Colonic mucosa (tissue), 4 donors: ENCODE results near the gene PDZRN3. TPM values are rescaled to one million over a fixed set of nuclear protein-coding genes. Genes with fewer than 3 reads are reported as not detected.

Source experiments
- DNase-seq: peaks from one replicate; pipeline ENCODE4 v3.0.0-alpha.2; 2020
- H3K27ac ChIP-seq: fragments of 200-600 bp; one replicate; pipeline ENCODE4 v1.8.0; 2021
- H3K27me3 ChIP-seq: fragments of 200-600 bp; one replicate; pipeline ENCODE4 v1.8.0; 2021
- H3K36me3 ChIP-seq: fragments of 200-600 bp; one replicate; pipeline ENCODE4 v1.8.0; 2021
- H3K4me1 ChIP-seq: fragments of 200-600 bp; one replicate; pipeline ENCODE4 v1.8.0; 2021; ENCODE audit warnings: mild to moderate bottlenecking
- H3K4me3 ChIP-seq: fragments of 200-600 bp; one replicate; pipeline ENCODE4 v1.8.0; 2021
- H3K9ac ChIP-seq, 2 donors: one replicate each; pipeline ENCODE4 v1.7.0; 2013; ENCODE audit warnings: control low read depth in 2 of 2, low read depth in 2 of 2, low read length in 2 of 2
- H3K9me3 ChIP-seq: fragments of 200-600 bp; one replicate; pipeline ENCODE4 v1.8.0; 2021
- intact Hi-C: fragments of 100-400 bp; cut with DNase I; formaldehyde crosslinking; loops from one replicate; pipeline ENCODE4 v1.14.1; 2022
- total RNA-seq, 2 donors: library from RNA; stranded (reverse); fragmentation: NEBNext Ultra II Directional in 1 of 2; extraction: Animal tissue kit (Norgen Biotek cat#: 25700) in 1 of 2; gene quantifications; one replicate each; pipeline ENCODE4 v1.2.1, GENCODE V29; 2021
- TF ChIP-seq, protein P1 (sequence below): fragments of 200-600 bp; IDR thresholded peaks from one replicate; pipeline ENCODE4 v1.8.0; 2022; ENCODE audit warnings: antibody characterized with exemption, mild to moderate bottlenecking
- donor health status: healthy.
- donor health status: DM: no; HTN: no; CAD: no.
- donor health status: DM: no; HTN: no; CAD: no.

PDZRN3 gene
- total RNA-seq, 2 donors from 2014 or later: 13.6 to 19.1 TPM

DNA sequence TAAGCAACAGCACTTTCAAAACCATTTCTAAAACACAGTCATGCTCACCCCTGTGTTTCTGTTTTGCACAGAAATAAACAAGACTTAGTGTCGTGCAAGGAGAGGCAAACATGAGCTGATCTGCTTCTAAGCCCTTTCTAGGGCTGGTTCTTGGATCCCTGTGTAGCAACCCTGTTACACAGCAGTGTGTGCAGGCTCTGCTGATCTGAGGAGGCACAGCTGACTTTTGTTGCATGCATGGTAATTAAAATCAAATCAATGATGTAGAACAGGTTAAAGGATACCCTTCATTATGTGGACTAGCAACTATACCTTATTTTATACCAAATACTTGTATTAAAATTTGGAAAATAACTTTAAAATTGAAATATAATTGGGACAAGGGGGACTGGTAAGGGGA is 234.8 kb downstream of the PDZRN3 start:
- Histone ChIP-seq H3K9ac (no peak overlapping the region), H3K4me1 (no peaks in the 10 kb centered on the region), H3K9me3 (no peaks in the 10 kb centered on the region), H3K36me3 (no peaks in the 10 kb centered on the region), H3K27ac (no peak overlapping the region), H3K4me3 (no peak overlapping the region), H3K27me3 (no peaks in the 10 kb centered on the region)
- DNase-seq: no peak
- TF ChIP-seq, protein P1, sequence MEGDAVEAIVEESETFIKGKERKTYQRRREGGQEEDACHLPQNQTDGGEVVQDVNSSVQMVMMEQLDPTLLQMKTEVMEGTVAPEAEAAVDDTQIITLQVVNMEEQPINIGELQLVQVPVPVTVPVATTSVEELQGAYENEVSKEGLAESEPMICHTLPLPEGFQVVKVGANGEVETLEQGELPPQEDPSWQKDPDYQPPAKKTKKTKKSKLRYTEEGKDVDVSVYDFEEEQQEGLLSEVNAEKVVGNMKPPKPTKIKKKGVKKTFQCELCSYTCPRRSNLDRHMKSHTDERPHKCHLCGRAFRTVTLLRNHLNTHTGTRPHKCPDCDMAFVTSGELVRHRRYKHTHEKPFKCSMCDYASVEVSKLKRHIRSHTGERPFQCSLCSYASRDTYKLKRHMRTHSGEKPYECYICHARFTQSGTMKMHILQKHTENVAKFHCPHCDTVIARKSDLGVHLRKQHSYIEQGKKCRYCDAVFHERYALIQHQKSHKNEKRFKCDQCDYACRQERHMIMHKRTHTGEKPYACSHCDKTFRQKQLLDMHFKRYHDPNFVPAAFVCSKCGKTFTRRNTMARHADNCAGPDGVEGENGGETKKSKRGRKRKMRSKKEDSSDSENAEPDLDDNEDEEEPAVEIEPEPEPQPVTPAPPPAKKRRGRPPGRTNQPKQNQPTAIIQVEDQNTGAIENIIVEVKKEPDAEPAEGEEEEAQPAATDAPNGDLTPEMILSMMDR: no peak
- intact Hi-C loops: no loop called here

DNA sequence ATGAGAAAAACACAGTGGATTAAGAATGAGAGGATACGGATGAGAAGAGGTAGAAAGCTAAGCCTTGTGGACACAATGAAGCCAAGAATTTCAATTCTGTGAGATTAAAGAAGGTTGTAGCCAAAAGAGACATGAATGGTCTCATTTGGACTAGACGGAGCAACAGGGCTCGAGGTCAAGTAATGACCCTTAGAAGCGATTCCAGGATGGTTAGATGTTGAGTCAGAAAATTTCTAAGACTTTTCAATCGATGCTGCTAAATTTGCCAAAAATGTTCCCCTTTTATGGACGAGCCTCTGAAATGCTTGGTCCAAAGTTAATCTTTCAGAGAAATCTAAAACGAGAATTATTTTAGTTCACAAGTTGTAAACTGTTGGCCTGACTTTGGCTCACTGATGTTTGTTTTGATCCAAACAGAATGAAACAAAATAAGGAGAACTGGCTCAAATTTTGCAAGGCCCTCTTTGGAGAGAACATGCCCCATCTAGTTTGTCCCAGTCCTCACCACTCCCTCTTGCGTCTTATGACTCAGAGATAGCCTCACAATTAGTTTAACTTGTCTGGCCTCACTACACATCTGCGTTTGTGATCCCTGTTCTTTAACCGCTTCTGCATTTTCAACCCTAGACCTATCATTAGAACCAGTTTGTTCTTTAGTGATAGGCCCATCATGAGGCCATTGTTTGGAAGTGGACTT is 235.5 kb downstream of the PDZRN3 start:
- intact Hi-C loops: no loop called here
- no peak for DNase-seq
- Histone ChIP-seq H3K4me1 (no peaks in the 10 kb centered on the region), H3K4me3 (no peak overlapping the region), H3K9ac (no peak overlapping the region), H3K9me3 (no peaks in the 10 kb centered on the region), H3K27ac (no peak overlapping the region), H3K36me3 (no peaks in the 10 kb centered on the region), H3K27me3 (no peaks in the 10 kb centered on the region)
- TF ChIP-seq, protein P1: no peak

DNA sequence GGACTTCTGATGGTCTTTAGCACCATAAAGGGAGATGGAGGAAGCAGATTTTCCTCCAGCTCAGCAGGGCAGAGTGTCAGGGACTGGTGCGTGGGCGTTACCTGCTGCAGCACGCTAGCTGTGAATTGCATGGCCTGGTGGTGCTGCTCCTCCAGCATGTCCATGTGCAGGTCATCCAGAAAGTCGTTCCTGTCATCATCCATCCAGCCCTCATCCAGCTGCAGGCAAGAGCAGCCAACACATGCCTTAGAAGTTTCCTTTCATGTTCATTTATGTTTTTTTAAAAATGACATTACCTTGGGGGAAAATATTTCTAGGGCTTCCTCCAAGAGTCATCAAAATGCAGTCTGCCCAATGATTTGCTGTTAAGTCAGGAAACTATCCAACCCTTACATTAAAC is 239.2 kb downstream of the PDZRN3 start:
- Histone ChIP-seq H3K4me3 (no peak overlapping the region), H3K4me1 (no peaks in the 10 kb centered on the region), H3K27ac (no peak overlapping the region), H3K9me3 (no peaks in the 10 kb centered on the region), H3K36me3 (no peaks in the 10 kb centered on the region), H3K27me3 (no peaks in the 10 kb centered on the region), H3K9ac (no peak overlapping the region)
- TF ChIP-seq, protein P1: no peak
- no peak for DNase-seq
- intact Hi-C loops: no loop called here

DNA sequence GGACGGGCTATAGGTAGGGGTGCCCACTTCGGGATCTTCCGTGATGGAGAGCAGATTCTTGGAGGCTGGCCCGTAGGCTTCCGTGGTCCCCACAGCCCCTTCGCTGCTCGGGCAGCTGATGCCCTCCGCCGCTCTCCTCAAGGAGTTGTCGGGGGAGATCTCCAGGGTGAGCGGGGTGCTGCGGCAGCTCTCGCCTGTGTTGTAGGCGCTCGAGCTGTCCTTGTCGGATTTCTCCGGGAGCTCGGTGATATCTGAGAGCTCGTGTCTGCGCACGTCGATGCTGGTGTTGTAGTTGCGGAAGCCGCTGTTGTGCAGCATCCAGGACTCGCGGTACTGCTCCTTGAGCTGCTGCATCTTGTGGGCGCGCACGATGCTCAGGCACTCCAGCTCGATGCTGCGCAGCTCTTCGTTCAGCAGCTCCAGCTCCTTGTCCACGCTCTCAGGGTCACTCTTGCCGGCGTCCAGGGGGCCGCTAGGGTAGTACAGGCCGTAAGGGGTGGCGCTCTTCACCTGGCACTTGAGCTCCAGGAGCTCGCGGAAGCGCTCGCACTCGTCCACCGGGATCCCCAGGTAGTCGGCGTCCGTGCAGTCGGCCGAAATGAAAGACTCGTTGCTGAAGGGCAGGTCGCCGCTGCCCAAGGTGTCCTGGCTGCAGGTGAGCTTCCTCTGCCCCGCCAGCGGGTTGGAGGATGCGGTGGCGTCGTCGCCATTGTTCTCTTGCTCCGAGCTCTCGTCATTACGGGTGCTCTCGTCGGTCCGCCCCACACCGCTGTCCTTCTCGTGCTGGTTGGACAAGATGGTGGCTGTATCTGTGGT is 240.4 kb downstream of the PDZRN3 start:
- intact Hi-C loops: no loop called here
- Histone ChIP-seq H3K9ac (no peak overlapping the region), H3K27ac (no peak overlapping the region), H3K4me1 (no peaks in the 10 kb centered on the region), H3K36me3 (no peaks in the 10 kb centered on the region), H3K27me3 (no peaks in the 10 kb centered on the region), H3K9me3 (no peaks in the 10 kb centered on the region), H3K4me3 (no peak overlapping the region)
- TF ChIP-seq, protein P1: no peak
- DNase-seq: no peak

GRCh38 chr3:73383470-73384049 is 241.2 kb downstream of the PDZRN3 start:
- intact Hi-C loops: no loop called here
- no peaks in the 10 kb centered on the region for H3K36me3 ChIP-seq
- DNase-seq: no peak

More at GRCh38 chr3:73383470-73384049, 241.2 kb downstream of the PDZRN3 start:
- TF ChIP-seq, protein P1: no peak
- no peaks in the 10 kb centered on the region for H3K4me1 ChIP-seq
- H3K4me3 ChIP-seq: no peak overlapping the region
- H3K9ac ChIP-seq: no peak overlapping the region
- H3K27ac ChIP-seq: no peak overlapping the region
- no peaks in the 10 kb centered on the region for H3K9me3 ChIP-seq
- H3K27me3 ChIP-seq: no peaks in the 10 kb centered on the region
